HL-60/S4 treated with phorbol 12-myristate 13-acetate at 8.2 ng/mL for 4 days and 3 days (cell line): ENCODE measurements around the gene ACTR2.
"Not testable (repeated sequence)": the region's sequence is repeated elsewhere in the genome, so short reads cannot be mapped to it uniquely, and the experiment has no call there.

Experiments
- in situ Hi-C: fragments of 300-500 bp; cut with MboI; formaldehyde crosslinking; loops from 2 replicates; pipeline ENCODE4 v1.15.0; 2022; ENCODE audit warnings: low sequenced_read_pairs

Gene ACTR2

DNA sequence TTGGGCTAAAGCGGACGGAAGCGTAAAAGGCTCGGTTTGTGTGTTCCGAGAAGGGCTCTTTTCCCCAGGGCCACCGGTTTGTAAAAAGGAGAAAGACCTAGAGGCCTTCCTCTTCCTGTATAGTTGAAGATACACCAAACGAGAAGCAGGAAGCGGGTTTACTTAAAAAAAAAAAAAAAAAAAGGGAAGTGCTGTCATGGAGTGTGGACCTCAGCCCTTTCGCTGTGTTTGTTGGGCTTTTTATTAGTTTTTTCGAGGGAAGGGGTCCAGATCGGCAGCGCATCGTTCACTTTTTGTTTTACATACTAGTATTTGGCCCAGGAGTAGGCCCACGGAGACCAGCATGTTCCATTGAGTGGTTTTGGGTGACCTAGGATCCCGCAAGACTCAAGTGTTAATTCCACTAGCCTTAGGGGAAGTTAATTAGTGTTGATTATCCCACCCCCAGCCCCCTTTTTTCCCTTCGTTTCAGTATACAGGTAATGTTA is 676 bp downstream of the ACTR2 start:
- in situ Hi-C loops: no loop called here

DNA sequence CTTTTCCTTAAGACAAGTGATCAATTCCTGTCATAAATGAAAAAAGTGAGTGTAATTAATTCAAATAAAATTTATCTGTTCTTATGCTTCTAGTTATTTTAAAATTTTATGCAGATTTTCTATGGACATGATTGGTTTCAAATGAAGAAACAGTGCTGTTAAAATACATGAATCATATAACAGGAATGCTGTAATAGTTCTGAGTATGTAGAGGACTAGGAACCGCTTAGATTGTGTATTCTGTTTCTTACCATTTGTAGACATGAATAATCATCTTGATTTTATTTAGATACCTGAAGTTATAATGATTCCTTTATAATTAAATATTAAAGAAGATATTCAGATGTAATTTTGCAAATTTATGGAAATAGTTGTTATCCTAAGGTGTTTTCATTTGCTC is 3.5 kb downstream of the ACTR2 start:
- in situ Hi-C loops: no loop called here

DNA sequence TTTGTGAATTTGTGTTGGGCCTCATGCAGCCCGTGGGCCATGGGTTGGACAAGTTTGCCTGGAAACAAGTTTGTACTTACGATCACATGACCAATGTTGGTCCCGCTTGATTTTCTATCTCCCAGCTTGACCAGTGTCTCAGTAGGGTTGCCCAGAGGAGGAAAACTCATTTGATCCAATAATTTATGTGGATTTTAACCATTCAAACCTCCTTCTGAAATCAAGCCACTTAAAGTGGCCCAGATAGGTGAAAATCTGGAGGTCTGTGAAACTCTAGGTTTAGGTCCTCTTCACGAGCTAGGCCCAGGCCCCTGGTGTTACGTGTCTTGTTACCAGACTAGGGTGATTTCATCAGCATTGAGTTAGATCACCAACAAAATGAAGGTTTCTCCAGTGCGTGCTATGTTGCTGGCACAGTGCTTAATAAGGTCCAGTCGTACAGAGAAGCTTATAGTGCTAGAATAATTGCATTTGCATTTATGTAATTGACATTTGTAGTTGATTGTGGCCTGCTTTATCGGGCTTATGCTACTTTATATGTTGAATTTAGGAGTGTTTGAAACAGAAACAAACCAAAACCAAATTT is 4.4 kb downstream of the ACTR2 start:
- in situ Hi-C loops: no loop called here

DNA sequence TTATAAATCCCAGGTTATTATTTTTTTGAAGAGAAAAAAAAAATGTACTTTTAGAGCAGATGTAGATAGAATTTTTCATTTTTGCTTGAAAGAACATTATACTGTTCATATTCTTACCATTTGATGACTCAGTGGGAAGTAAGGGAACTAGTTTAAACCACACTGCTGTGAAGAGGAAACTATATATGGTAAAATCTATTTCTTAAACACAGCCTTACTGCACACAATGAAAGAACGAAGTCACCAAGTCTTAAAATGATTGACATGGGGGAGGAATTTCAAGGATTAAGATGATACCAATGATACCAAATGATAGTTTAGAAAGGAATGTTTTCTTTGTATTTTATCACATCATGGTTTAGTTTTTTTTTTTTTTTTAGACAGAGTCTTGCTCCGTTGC is 5.0 kb downstream of the ACTR2 start:
- in situ Hi-C loops: no loop called here

DNA sequence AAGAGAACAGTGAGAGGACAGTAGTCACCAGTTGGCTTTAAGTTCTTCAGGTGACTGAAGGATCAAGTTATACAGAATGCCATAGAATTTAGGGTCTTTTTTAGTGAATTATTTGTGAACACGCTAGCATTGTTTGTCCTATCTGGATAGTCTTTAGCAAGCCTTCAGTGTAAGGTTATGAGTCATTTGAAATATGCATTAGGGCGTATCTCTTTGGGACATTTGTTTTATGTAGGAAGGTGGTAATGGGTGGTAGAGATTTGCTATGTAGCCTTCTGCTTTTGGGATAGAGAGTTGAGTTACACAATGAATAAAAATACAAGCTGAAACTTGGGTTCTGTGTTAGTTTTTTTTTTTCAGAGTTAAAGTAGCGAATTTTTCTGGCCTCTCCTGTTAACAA is 13.0 kb downstream of the ACTR2 start:
- in situ Hi-C loops: no loop called here

DNA sequence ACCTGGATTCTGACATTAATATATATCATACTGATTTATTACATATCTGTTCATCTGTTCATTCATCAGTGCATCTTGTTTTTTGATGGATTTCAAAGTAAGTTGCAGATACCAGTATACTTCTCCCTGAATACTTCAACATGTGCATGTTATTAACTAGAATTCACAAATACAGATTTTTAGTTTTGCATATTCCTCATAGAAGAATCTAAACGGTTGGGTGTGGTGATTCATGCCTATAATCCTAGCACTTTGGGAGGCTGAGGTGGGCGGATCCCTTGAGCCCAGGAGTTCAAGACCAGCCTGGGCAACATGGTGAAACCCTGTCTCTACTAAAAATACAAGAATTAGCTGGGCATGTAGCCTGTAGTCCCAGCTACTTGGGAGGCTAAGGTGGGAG is 16.8 kb downstream of the ACTR2 start:
- in situ Hi-C loops: not testable (repeated sequence)

DNA sequence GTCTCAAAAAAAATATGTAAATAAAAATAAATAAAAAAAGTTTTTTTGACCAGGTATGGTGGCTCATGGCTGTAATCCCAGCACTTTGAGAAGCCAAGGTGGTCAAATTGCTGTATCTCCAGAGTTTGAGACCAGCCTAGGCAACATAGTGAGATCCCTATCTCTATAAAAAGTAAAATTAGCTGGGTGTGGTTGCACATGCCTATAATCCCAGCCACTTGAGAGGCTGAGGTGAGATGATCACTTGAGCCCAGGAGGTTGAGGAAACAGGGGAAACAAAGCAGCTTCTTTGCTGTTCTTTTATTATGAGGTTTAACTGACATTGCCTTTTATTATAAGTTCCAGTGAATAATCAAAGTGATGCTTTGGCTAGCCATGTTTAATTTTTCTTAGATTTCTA is 25.0 kb downstream of the ACTR2 start:
- in situ Hi-C loops: no loop called here

DNA sequence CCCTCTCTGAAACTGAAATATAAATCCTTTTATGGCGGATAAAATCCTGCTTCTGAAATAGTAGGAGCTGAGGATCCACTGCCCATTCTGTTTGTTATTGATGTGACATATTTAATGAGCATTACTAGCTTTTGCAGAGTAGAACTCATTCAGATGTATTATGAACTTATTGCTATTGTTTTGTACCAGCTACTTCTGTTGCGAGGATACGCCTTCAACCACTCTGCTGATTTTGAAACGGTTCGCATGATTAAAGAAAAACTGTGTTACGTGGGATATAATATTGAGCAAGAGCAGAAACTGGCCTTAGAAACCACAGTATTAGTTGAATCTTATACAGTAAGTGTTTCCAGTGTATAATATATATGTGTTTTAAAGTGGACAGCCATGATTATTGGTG is 27.7 kb downstream of the ACTR2 start:
- in situ Hi-C loops: no loop called here

DNA sequence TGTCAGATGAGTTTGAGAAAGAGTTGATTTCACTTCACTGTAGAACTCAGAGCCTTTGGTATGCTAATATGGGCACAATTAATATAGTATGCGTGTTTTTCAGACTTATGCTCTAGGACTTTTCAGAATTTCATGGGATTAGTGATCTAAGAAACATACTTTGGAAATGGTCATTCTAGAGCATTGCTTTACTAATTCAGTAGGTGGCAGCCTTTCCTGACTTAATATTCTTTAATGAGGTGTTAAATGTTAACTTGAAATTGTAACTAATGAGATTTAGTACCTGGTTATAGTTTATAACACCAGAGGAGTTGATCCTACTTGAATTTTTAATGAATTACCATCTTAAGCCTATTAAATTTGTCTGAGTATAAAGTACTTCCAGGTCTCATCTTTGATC is 28.4 kb downstream of the ACTR2 start:
- in situ Hi-C loops: no loop called here

DNA sequence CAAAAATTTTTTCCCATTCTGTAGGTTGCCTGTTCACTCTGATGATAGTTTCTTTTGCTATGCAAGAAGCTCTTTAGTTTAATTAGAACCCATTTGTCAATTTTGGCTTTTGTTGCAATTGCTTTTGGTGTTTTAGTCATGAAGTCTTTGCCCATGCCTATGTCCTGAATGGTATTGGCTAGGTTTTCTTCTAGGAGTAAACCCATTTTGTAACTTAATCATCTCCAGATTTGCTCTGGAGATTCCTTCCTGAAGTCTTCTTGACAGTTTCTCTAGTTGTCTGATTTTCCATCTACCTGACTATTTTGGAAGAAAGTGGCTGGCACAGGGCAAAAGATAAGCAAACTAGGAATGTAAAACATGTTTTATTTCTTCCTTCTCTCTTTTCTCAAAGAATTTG is 30.2 kb downstream of the ACTR2 start:
- in situ Hi-C loops: not testable (repeated sequence)

DNA sequence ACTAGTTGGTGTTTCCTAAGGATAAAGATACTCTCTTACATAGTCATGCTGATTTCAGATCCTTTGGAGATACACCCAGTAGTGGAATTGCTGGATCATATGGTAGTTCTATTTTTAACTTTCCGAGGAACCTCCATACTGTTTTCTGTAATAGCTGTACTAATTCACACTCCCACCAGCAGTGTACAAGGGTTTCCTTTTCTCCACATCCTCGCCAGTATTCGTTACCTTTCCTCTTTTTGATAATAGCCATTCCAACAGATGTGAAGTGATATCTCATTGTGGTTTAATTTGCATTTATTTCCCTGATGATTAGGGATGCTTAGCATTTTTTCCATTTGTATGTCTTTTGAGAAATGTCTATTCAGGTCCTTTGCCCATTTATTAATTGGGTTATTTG is 34.0 kb downstream of the ACTR2 start:
- in situ Hi-C loops: loop anchor here (10.0 kb wide), 1 partner anchor 303 kb away; no protein-coding TSS in a partner anchor

DNA sequence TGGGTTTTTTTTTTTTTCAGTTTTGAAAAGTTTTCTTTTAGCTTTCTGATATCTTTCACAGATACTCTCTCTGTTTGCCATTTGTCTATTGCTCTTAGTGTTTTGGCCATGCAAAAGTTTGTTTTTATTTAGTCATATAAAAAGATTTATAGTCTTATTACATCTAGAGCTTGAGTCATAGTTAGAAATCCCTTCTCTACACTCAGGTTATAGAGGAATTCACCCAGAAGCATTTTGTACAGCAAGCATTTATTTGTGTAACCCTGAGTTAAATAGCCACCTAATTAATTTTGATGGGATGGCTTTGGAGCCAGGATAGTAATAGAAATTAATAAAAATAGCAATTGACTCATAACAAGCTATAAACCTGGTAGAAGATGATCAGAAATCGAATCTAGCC is 35.6 kb downstream of the ACTR2 start:
- in situ Hi-C loops: loop anchor here (10.0 kb wide), 1 partner anchor 302 kb away; no protein-coding TSS in a partner anchor

DNA sequence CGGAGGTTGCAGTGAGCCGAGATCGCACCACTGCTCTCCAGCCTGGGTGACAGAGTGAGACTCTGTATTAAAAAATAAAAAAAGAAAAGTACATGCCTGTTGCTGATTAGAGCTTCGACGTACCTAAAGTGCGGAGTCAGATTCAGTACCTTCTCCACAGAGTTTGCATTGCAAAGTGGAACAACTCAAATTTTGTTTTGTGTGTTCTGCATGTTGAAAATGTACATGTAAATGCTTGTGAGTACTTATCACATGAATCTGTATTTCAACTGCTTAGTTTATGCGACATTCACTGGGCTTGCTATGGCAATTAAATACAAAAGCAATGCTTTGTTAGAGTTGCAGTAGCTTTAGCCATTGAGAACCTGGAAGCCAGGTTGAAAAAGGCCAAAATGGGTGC is 36.4 kb downstream of the ACTR2 start:
- in situ Hi-C loops: loop anchor here (10.0 kb wide), 1 partner anchor 301 kb away; no protein-coding TSS in a partner anchor

DNA sequence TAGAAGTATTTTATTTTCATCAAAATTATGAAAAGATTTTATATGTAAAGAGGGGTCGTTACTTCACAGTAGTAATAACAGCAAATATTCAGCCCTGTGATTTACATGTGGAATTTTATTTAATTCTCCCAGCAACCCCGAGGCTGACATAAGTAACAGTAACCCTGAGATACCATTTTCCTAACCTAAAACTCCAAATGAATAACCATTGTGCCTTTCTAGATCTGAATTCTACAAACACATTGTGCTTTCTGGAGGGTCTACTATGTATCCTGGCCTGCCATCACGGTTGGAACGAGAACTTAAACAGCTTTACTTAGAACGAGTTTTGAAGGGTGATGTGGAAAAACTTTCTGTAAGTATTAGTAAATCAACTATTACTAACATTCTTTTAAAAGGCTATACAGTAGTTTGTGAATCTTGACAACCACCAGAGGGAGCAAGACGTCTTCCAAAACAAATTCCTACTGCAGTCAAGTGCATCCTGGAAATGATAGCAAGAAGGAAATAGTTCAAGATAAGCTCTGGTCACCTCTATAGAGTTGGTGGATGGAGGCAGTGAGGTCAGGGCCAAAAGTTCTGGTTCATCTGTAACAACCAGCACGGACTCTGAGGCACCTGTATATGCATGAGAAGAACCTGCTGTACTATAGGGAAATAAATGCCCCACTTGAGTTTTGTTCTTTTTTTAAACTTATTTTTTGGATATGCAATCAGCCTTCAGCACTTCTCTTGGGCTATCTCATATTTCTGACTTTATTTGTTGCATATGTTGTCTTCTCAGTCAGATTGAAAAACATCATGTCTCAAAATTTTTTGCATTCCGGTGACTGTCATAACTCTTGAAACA is 37.4 kb downstream of the ACTR2 start:
- in situ Hi-C loops: loop anchor here (10.0 kb wide), 1 partner anchor 300 kb away; no protein-coding TSS in a partner anchor

DNA sequence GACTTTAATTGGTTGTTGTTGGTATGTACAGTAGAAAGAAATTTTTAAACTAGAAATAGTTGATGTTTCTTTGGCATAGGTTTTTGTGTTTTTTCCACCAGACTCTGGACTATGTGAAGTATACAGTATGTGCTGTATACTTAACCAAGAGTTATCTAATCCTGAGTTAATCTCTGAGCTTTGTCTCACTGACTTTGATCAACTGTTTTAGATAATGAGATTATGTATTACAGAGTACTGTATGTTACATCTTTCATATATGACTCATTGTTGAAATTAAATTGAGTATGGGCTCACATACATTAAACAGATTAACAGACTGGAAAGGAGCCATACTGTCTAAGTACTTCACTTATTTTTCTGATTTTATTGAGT is 38.0 kb downstream of the ACTR2 start:
- in situ Hi-C loops: loop anchor here (10.0 kb wide), 1 partner anchor 299 kb away; no protein-coding TSS in a partner anchor

DNA sequence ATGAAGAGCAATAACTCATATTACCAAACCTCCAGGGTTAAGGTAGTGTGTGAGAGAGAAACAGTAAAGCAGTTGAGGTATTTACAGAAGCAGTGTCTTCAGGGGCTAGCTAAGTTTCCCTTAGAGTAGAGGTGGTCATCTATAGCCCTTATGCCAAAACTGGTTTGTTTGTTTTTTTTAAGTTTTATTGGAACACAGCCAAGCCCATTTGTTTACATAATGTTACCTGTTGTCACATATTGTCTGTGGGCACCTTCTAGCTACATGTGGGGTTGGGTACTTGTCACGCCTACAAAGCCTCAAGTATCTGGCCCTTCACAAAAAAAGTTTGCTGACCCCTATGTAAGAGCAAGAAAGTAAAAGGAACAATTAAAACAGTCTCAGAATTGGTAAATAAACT is 39.4 kb downstream of the ACTR2 start:
- in situ Hi-C loops: loop anchor here (10.0 kb wide), 1 partner anchor 298 kb away; no protein-coding TSS in a partner anchor

DNA sequence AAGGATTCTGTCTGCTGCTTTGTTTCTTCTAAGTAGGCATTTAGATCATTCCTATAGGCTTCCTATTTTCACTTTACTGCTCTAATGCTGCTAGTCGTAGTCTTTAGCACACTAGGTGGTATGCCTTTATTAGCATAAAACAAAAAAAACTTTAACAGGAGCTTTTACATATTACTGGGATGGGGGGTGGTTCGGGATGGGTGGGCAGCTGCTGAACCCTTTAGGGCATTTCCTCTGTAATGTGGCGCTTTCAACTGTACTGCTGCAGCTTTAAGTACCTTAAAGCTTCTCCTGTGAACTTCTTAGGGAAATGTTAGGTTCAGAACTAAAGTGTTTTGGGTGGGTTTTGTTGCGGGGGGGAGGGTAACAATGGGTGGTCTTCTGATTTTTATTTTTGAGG is 41.3 kb downstream of the ACTR2 start:
- in situ Hi-C loops: loop anchor here (10.0 kb wide), 1 partner anchor 296 kb away; no protein-coding TSS in a partner anchor

DNA sequence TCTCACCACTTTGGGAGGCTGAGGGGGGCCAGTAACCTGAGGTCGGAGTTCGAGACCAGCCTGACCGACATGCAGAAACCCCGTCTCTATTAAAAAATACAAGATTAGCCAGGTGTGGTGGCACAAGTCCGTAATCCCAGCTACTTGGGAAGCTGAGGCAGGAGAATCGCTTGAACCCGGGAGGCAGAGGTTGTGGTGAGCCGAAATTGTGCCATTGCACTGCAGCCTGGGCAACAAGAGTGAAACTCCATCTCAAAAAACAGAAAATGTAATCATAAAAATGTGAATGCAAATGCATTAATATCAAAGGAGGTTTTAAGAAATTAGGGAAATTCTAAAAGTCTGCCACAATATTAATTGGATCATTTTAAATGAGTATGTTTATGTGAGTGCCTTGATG is 45.7 kb downstream of the ACTR2 start:
- in situ Hi-C loops: no loop called here

DNA sequence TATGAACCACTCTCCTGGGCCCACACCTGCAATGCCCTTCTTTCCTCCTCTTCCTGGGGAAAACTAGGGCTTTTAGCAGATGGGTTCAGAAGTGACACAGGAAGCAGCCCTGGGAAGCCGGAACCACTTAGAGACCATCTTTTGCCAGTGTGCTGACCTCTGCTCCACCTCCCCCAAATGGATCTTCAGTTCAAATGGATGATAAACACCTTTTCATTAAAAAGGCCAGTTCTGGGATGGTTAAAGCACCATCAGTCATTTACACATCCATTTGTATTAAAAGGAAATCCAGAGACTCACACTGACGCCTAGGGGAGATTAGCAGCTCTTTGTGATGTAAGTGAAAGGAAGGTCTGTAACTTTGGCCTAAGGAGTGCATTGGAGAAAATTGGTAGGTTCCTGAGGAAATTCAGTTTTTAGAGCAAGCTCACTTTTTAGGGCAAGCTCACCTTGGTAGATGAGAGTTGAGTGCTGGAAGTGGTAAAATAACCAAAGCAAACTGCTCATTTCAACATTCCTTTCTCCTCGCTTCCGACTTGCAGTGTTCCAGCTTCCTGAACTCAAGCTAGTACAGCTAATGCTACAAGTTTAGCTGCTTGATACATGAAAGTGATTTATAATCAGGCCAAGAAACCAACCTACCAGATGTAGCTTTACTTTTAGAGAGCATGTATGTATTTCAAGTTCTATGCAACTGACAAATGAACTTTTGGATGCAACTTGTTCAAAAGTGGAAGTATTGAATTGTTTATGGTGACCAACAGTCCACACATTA is 47.7 kb downstream of the ACTR2 start:
- in situ Hi-C loops: no loop called here

DNA sequence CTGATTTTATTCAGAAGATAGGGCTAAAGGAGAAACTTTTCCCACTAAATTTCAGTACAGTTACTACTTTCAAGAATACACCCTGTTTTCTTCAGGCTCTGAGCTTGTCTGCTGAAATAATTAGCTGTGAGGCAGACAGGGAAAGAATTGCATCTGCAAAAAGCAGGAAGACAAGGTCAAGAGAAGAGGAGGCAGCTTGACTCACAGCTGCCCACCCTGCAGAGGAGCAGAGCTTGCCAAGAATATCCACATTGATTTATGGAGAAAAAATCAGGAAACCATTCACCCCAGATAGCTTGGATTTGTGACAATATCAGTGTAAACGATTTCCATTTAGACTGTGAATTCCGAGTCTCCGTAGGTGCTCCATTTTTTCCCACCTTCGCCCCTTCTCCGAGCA is 49.0 kb downstream of the ACTR2 start:
- in situ Hi-C loops: no loop called here

DNA sequence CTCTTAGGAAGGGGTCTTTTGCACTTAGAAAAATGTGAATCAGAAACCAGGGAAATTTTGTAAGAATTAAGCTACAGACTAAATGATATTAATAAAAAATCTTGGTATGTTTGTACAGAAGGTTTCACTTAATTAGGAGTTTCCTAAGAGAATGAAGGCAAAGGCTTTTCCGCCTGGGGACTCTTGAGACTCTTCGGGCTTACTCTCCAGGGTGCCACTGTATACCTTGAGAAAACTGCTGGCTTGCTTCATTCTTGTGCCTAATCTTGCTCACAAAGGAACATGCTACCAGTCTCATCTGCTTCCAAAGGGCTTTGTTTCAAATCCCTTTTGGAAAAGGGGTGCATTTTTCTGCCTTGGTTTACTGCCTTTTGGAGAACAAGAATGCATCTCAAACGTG is 49.5 kb downstream of the ACTR2 start:
- in situ Hi-C loops: no loop called here
